Measurements from ENCODE around the gene TAB2. TPM values are rescaled to one million over a fixed set of nuclear protein-coding genes. Genes with fewer than 3 reads are reported as not detected.

Gene TAB2
- total RNA-seq, 1 experiment from 2014 or later: 56.2 TPM

DNA sequence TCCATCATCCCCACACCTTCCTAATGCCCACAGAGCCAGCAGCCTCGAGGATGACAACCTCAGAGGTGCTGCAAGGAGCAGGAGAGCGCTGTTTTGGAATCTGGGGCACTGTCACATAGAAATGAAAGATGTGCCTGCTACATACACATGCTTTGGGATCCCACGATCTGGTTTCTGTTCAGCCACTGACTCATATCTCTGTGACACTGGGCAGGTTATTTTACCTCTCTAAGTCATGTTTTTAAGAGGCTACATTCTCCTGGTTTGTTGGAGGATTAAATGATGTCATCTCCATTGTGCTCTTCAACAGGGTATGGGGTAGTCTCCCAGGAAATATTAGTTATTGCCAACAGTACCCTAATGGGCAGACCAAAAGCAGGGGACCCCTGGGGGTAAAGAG lies 32.6 kb upstream of the TAB2 start:
- Histone ChIP-seq H3K79me1 (ENCODE audit: insufficient read depth, low read depth, low read length, poor library complexity, severe bottlenecking) (no peaks in the 10 kb centered on the region), H3K4me2 (ENCODE audit: insufficient read depth, insufficient read length, low read length) (no peak overlapping the region), H2BK120ac (ENCODE audit: low read depth, low read length, poor library complexity, severe bottlenecking) (no peak overlapping the region), H3K4ac (ENCODE audit: low read depth, low read length) (no peak overlapping the region), H3K9me3 (ENCODE audit: control insufficient read depth, low read depth, low read length) (no peaks in the 10 kb centered on the region), H3K14ac (ENCODE audit: insufficient read depth, low read length) (no peak overlapping the region), H2AK5ac (ENCODE audit: insufficient read length, low read length) (no peak overlapping the region), H3K23ac (ENCODE audit: insufficient read length, low read depth, low read length) (no peak overlapping the region), H2BK12ac (ENCODE audit: insufficient read length, low read depth, low read length) (no peak overlapping the region), H2AFZ (ENCODE audit: low read length) (no peak overlapping the region), H3K9ac (ENCODE audit: extremely low read depth, insufficient read length, low read length) (no peak overlapping the region), H3K79me2 (ENCODE audit: insufficient read depth, low read length) (no peaks in the 10 kb centered on the region), H3K27ac (ENCODE audit: insufficient read length, low read depth, low read length) (no peak overlapping the region), H4K5ac (ENCODE audit: insufficient read length, low read depth, low read length) (no peak overlapping the region), H2BK5ac (ENCODE audit: insufficient read length, low read length) (no peak overlapping the region), H2BK20ac (ENCODE audit: low read depth, low read length, poor library complexity, severe bottlenecking) (no peak overlapping the region), H3T11ph (ENCODE audit: low read length) (no peak overlapping the region), H3K56ac (ENCODE audit: insufficient read length, low read depth, low read length) (no peak overlapping the region), H3K23me2 (ENCODE audit: insufficient read length, low read depth, low read length, poor library complexity, severe bottlenecking) (no peaks in the 10 kb centered on the region), H4K20me1 (ENCODE audit: control insufficient read depth, insufficient read depth, insufficient read length) (no peaks in the 10 kb centered on the region), H4K8ac (replicated peaks; ENCODE audit: insufficient read length, low read depth, low read length) (no peak overlapping the region), H3K18ac (ENCODE audit: insufficient read length, low read depth, low read length) (no peak overlapping the region), H4K91ac (ENCODE audit: insufficient read length, low read depth, low read length) (no peak overlapping the region), H2BK15ac (ENCODE audit: low read depth, low read length) (no peak overlapping the region), H3K4me1 (ENCODE audit: insufficient read depth, low read length) (no peaks in the 10 kb centered on the region), H3K27me3 (ENCODE audit: insufficient read depth, low read length) (no peaks in the 10 kb centered on the region)
- peaks cover 2 to 4% of the 10 kb centered on the region in 2 experiments; a peak in 2 of 4 replicates for H3K4me1 Mint-ChIP-seq
- H3K4me3 Mint-ChIP-seq: no peak overlapping the region
- DNase-seq: no peak
- H3K9me3 Mint-ChIP-seq: no peaks in the 10 kb centered on the region
- H3K27ac Mint-ChIP-seq: no peak overlapping the region
- H3K27me3 Mint-ChIP-seq (ENCODE audit: low read depth): no peaks in the 10 kb centered on the region
- no CpG with 5 or more reads among the region's 3 CpGs for WGBS (ENCODE audit: extremely low coverage, insufficient read length, low lambda C conversion rate)
- TF ChIP-seq, protein P1, sequence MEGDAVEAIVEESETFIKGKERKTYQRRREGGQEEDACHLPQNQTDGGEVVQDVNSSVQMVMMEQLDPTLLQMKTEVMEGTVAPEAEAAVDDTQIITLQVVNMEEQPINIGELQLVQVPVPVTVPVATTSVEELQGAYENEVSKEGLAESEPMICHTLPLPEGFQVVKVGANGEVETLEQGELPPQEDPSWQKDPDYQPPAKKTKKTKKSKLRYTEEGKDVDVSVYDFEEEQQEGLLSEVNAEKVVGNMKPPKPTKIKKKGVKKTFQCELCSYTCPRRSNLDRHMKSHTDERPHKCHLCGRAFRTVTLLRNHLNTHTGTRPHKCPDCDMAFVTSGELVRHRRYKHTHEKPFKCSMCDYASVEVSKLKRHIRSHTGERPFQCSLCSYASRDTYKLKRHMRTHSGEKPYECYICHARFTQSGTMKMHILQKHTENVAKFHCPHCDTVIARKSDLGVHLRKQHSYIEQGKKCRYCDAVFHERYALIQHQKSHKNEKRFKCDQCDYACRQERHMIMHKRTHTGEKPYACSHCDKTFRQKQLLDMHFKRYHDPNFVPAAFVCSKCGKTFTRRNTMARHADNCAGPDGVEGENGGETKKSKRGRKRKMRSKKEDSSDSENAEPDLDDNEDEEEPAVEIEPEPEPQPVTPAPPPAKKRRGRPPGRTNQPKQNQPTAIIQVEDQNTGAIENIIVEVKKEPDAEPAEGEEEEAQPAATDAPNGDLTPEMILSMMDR (conservative IDR thresholded peaks at IDR 0.05): no peak
- no peaks in the 10 kb centered on the region for H3K36me3 Mint-ChIP-seq (ENCODE audit: insufficient read depth in 1 of 3, low read depth in 3 of 3)
